ENCODE measurements around the gene HPS5.
"Not testable (repeated sequence)": the region's sequence is repeated elsewhere in the genome, so short reads cannot be mapped to it uniquely, and the experiment has no call there.

Gene HPS5

GRCh38 chr11:18280438-18281045 is 41.4 kb downstream of the HPS5 start:
- Histone ChIP-seq H2BK5ac (ENCODE audit: low read length) (no peak overlapping the region), H3K79me1 (ENCODE audit: low read length) (no peaks in the 10 kb centered on the region), H3K4me3 (ENCODE audit: low read length) (no peak overlapping the region), H3K27me3 (ENCODE audit: insufficient read depth, low read length, poor library complexity) (no peaks in the 10 kb centered on the region), H2BK120ac (ENCODE audit: low read depth, low read length) (no peak overlapping the region), H4K5ac (ENCODE audit: low read length) (no peak overlapping the region), H3K18ac (ENCODE audit: low read length) (no peak overlapping the region), H2AK5ac (ENCODE audit: low read length) (no peak overlapping the region), H4K8ac (ENCODE audit: low read depth, low read length) (no peak overlapping the region), H3K9ac (ENCODE audit: low read length) (no peak overlapping the region), H3K79me2 (ENCODE audit: control insufficient read depth, insufficient read depth, low read length) (no peaks in the 10 kb centered on the region), H3K27ac (ENCODE audit: low read depth, low read length) (no peak overlapping the region), H2BK15ac (replicated peaks; ENCODE audit: low read depth) (no peak overlapping the region), H3K4me2 (ENCODE audit: low read length) (no peak overlapping the region), H3K36me3 (ENCODE audit: control insufficient read depth, insufficient read depth, low read length) (peaks cover 3% of the 10 kb centered on the region), H3K23ac (ENCODE audit: low read length) (no peak overlapping the region), H3K56ac (ENCODE audit: low read length) (no peak overlapping the region), H3K4ac (ENCODE audit: low read depth, low read length) (no peak overlapping the region), H3K4me1 (ENCODE audit: control insufficient read depth, low read depth, low read length) (no peaks in the 10 kb centered on the region)
- WGBS (ENCODE audit: extremely low coverage, insufficient coverage, low lambda C conversion rate): no CpG with 5 or more reads among the region's 4 CpGs
- DNase-seq: no peak

GRCh38 chr11:18277565-18278271 is 44.2 kb downstream of the HPS5 start:
- H4K8ac ChIP-seq (ENCODE audit: low read depth, low read length): no peak overlapping the region
- no peaks in the 10 kb centered on the region for H3K4me1 ChIP-seq (ENCODE audit: control insufficient read depth, low read depth, low read length)
- H3K23ac ChIP-seq (ENCODE audit: low read length): no peak overlapping the region
- H3K79me2 ChIP-seq (ENCODE audit: control insufficient read depth, insufficient read depth, low read length): no peaks in the 10 kb centered on the region
- peaks cover 3% of the 10 kb centered on the region for H3K36me3 ChIP-seq (ENCODE audit: control insufficient read depth, insufficient read depth, low read length)
- DNase-seq: no peak
- no peak overlapping the region for H3K27ac ChIP-seq (ENCODE audit: low read depth, low read length)
- no peak overlapping the region for H2BK5ac ChIP-seq (ENCODE audit: low read length)
- H2BK15ac ChIP-seq (replicated peaks; ENCODE audit: low read depth): no peak overlapping the region
- H3K4me2 ChIP-seq (ENCODE audit: low read length): no peak overlapping the region
- H4K5ac ChIP-seq (ENCODE audit: low read length): no peak overlapping the region
- no peaks in the 10 kb centered on the region for H3K79me1 ChIP-seq (ENCODE audit: low read length)
- no peak overlapping the region for H3K4me3 ChIP-seq (ENCODE audit: low read length)
- no CpG with 5 or more reads among the region's 5 CpGs for WGBS (ENCODE audit: extremely low coverage, insufficient coverage, low lambda C conversion rate)
- no peak overlapping the region for H3K9ac ChIP-seq (ENCODE audit: low read length)
- no peak overlapping the region for H2AK5ac ChIP-seq (ENCODE audit: low read length)
- no peak overlapping the region for H2BK120ac ChIP-seq (ENCODE audit: low read depth, low read length)
- H3K18ac ChIP-seq (ENCODE audit: low read length): no peak overlapping the region
- no peaks in the 10 kb centered on the region for H3K27me3 ChIP-seq (ENCODE audit: insufficient read depth, low read length, poor library complexity)
- H3K4ac ChIP-seq (ENCODE audit: low read depth, low read length): no peak overlapping the region
- H3K56ac ChIP-seq (ENCODE audit: low read length): no peak overlapping the region

GRCh38 chr11:18271206-18271605 is 50.7 kb downstream of the HPS5 start:
- no peak for DNase-seq
- H4K8ac ChIP-seq (ENCODE audit: low read depth, low read length): no peak overlapping the region
- H2BK5ac ChIP-seq (ENCODE audit: low read length): no peak overlapping the region
- H2BK120ac ChIP-seq (ENCODE audit: low read depth, low read length): no peak overlapping the region
- no peak overlapping the region for H3K4me3 ChIP-seq (ENCODE audit: low read length)
- no peaks in the 10 kb centered on the region for H3K36me3 ChIP-seq (ENCODE audit: control insufficient read depth, insufficient read depth, low read length)
- H3K18ac ChIP-seq (ENCODE audit: low read length): no peak overlapping the region
- H3K4me1 ChIP-seq (ENCODE audit: control insufficient read depth, low read depth, low read length): no peaks in the 10 kb centered on the region
- H3K27me3 ChIP-seq (ENCODE audit: insufficient read depth, low read length, poor library complexity): no peaks in the 10 kb centered on the region
- H3K9ac ChIP-seq (ENCODE audit: low read length): no peak overlapping the region
- H3K27ac ChIP-seq (ENCODE audit: low read depth, low read length): no peak overlapping the region
- H2AK5ac ChIP-seq (ENCODE audit: low read length): no peak overlapping the region
- no peak overlapping the region for H3K4me2 ChIP-seq (ENCODE audit: low read length)
- no peaks in the 10 kb centered on the region for H3K79me1 ChIP-seq (ENCODE audit: low read length)
- no peak overlapping the region for H3K23ac ChIP-seq (ENCODE audit: low read length)
- no peaks in the 10 kb centered on the region for H3K79me2 ChIP-seq (ENCODE audit: control insufficient read depth, insufficient read depth, low read length)
- no peak overlapping the region for H3K56ac ChIP-seq (ENCODE audit: low read length)
- no peak overlapping the region for H3K4ac ChIP-seq (ENCODE audit: low read depth, low read length)
- no peak overlapping the region for H2BK15ac ChIP-seq (replicated peaks; ENCODE audit: low read depth)
- H4K5ac ChIP-seq (ENCODE audit: low read length): no peak overlapping the region
- WGBS (ENCODE audit: extremely low coverage, insufficient coverage, low lambda C conversion rate): no CpG with 5 or more reads among the region's 4 CpGs

- H3K4me2 ChIP-seq (ENCODE audit: low read length): no peak overlapping the region
- H3K27ac ChIP-seq (ENCODE audit: low read depth, low read length): no peak overlapping the region
- H3K56ac ChIP-seq (ENCODE audit: low read length): no peak overlapping the region
- DNase-seq: no peak
- no peak overlapping the region for H3K4ac ChIP-seq (ENCODE audit: low read depth, low read length)
- no peak overlapping the region for H4K8ac ChIP-seq (ENCODE audit: low read depth, low read length)
- no peak overlapping the region for H2AK5ac ChIP-seq (ENCODE audit: low read length)
- H3K9ac ChIP-seq (ENCODE audit: low read length): no peak overlapping the region
- no peak overlapping the region for H3K18ac ChIP-seq (ENCODE audit: low read length)
- no peak overlapping the region for H3K23ac ChIP-seq (ENCODE audit: low read length)
- H3K4me3 ChIP-seq (ENCODE audit: low read length): no peak overlapping the region
- no CpG with 5 or more reads among the region's 4 CpGs for WGBS (ENCODE audit: extremely low coverage, insufficient coverage, low lambda C conversion rate)
- no peaks in the 10 kb centered on the region for H3K79me1 ChIP-seq (ENCODE audit: low read length)
- no peaks in the 10 kb centered on the region for H3K36me3 ChIP-seq (ENCODE audit: control insufficient read depth, insufficient read depth, low read length)
- no peaks in the 10 kb centered on the region for H3K27me3 ChIP-seq (ENCODE audit: insufficient read depth, low read length, poor library complexity)
- H3K4me1 ChIP-seq (ENCODE audit: control insufficient read depth, low read depth, low read length): no peaks in the 10 kb centered on the region
- H2BK15ac ChIP-seq (replicated peaks; ENCODE audit: low read depth): no peak overlapping the region
- no peak overlapping the region for H2BK120ac ChIP-seq (ENCODE audit: low read depth, low read length)
- H2BK5ac ChIP-seq (ENCODE audit: low read length): no peak overlapping the region
- no peaks in the 10 kb centered on the region for H3K79me2 ChIP-seq (ENCODE audit: control insufficient read depth, insufficient read depth, low read length)
- no peak overlapping the region for H4K5ac ChIP-seq (ENCODE audit: low read length)
These were observed 51.8 kb downstream of the HPS5 start for GRCh38 chr11:18270102-18270501.

- not testable (repeated sequence) for H3K79me2 ChIP-seq (ENCODE audit: control insufficient read depth, insufficient read depth, low read length); H2AK5ac ChIP-seq (ENCODE audit: low read length); H3K27ac ChIP-seq (ENCODE audit: low read depth, low read length); H3K9ac ChIP-seq (ENCODE audit: low read length); H3K4me2 ChIP-seq (ENCODE audit: low read length); H3K4ac ChIP-seq (ENCODE audit: low read depth, low read length); DNase-seq; H2BK120ac ChIP-seq (ENCODE audit: low read depth, low read length); H3K27me3 ChIP-seq (ENCODE audit: insufficient read depth, low read length, poor library complexity); H3K23ac ChIP-seq (ENCODE audit: low read length); H3K4me3 ChIP-seq (ENCODE audit: low read length); H3K4me1 ChIP-seq (ENCODE audit: control insufficient read depth, low read depth, low read length); H4K5ac ChIP-seq (ENCODE audit: low read length); H3K36me3 ChIP-seq (ENCODE audit: control insufficient read depth, insufficient read depth, low read length); H2BK15ac ChIP-seq (replicated peaks; ENCODE audit: low read depth); H4K8ac ChIP-seq (ENCODE audit: low read depth, low read length); H2BK5ac ChIP-seq (ENCODE audit: low read length); H3K18ac ChIP-seq (ENCODE audit: low read length); H3K79me1 ChIP-seq (ENCODE audit: low read length); H3K56ac ChIP-seq (ENCODE audit: low read length)
- WGBS (ENCODE audit: extremely low coverage, insufficient coverage, low lambda C conversion rate): no CpG with 5 or more reads among the region's 5 CpGs
These were observed 52.7 kb downstream of the HPS5 start for GRCh38 chr11:18269252-18269651.
